Measurements from ENCODE around the gene SOX6.
"Not testable (repeated sequence)": the region's sequence is repeated elsewhere in the genome, so short reads cannot be mapped to it uniquely, and the experiment has no call there.

Gene SOX6

GRCh38 chr11:16182553-16182952, 173.8 kb downstream of the SOX6 start:
- no peak for DNase-seq

- DNase-seq, result no peak
Observed at GRCh38 chr11:16180868-16181267, 175.5 kb downstream of the SOX6 start.

GRCh38 chr11:16179676-16180075, 176.7 kb downstream of the SOX6 start:
- no peak for DNase-seq

GRCh38 chr11:16178273-16178672, 178.1 kb downstream of the SOX6 start:
- DNase-seq, result no peak

GRCh38 chr11:16177688-16178087, 178.7 kb downstream of the SOX6 start:
- DNase-seq, result no peak

GRCh38 chr11:16173798-16174197, 182.5 kb downstream of the SOX6 start:
- no peak for DNase-seq

GRCh38 chr11:16171882-16172281, 184.5 kb downstream of the SOX6 start:
- DNase-seq, result no peak

- no peak for DNase-seq
Observed at GRCh38 chr11:16169956-16170847, 186.1 kb downstream of the SOX6 start.

GRCh38 chr11:16169541-16169940, 186.8 kb downstream of the SOX6 start:
- no peak for DNase-seq

- no peak for DNase-seq
Observed at GRCh38 chr11:16167706-16168487, 188.4 kb downstream of the SOX6 start.

GRCh38 chr11:16166571-16166970, 189.8 kb downstream of the SOX6 start:
- no peak for DNase-seq

GRCh38 chr11:16160146-16160545, 196.2 kb downstream of the SOX6 start:
- DNase-seq, result no peak

- no peak for DNase-seq
Observed at GRCh38 chr11:16158426-16158994, 197.8 kb downstream of the SOX6 start.

GRCh38 chr11:16157327-16157726, 199.0 kb downstream of the SOX6 start:
- DNase-seq, result no peak

GRCh38 chr11:16155448-16155847, 200.9 kb downstream of the SOX6 start:
- no peak for DNase-seq

- no peak for DNase-seq
Observed at GRCh38 chr11:16154715-16155396, 201.5 kb downstream of the SOX6 start.

GRCh38 chr11:16153951-16154350, 202.4 kb downstream of the SOX6 start:
- no peak for DNase-seq

- DNase-seq, result no peak
Observed at GRCh38 chr11:16151138-16151537, 205.2 kb downstream of the SOX6 start.

- DNase-seq, result no peak
Observed at GRCh38 chr11:16149476-16149875, 206.9 kb downstream of the SOX6 start.

GRCh38 chr11:16148301-16148931, 207.9 kb downstream of the SOX6 start:
- no peak for DNase-seq

- not testable (repeated sequence) for DNase-seq
Observed at GRCh38 chr11:16146980-16147379, 209.4 kb downstream of the SOX6 start.

GRCh38 chr11:16141614-16142013, 214.7 kb downstream of the SOX6 start:
- not testable (repeated sequence) for DNase-seq

GRCh38 chr11:16141162-16141561, 215.2 kb downstream of the SOX6 start:
- not testable (repeated sequence) for DNase-seq

Measured in T1000 (cell line).